ENCODE data around the gene GAB2.
A peak's percentile ranks its signal among the peaks of the same experiment; 100 is the strongest.

GAB2 gene

GRCh38 chr11:78426845-78427244 lies 9.2 kb upstream of the GAB2 start:
- no peak for DNase-seq

GRCh38 chr11:78425399-78426070 lies 7.9 kb upstream of the GAB2 start:
- DNase-seq: no peak

GRCh38 chr11:78424334-78425270 lies 7.0 kb upstream of the GAB2 start:
- no peak for DNase-seq

- no peak for DNase-seq
Observed at GRCh38 chr11:78423241-78423640, 5.6 kb upstream of the GAB2 start.

GRCh38 chr11:78420796-78421209 lies 3.2 kb upstream of the GAB2 start:
- DNase-seq: no peak

- peak; percentile 25 for DNase-seq
Observed at GRCh38 chr11:78420255-78420764, 2.7 kb upstream of the GAB2 start.

GRCh38 chr11:78419327-78419726 lies 1.7 kb upstream of the GAB2 start:
- DNase-seq: no peak

- no peak for DNase-seq
Observed at GRCh38 chr11:78418584-78419211, 1.1 kb upstream of the GAB2 start.

GRCh38 chr11:78417888-78418583 lies 416 bp upstream of the GAB2 start:
- peak; percentile 40 for DNase-seq

GRCh38 chr11:78416285-78417174 lies 1.1 kb downstream of the GAB2 start:
- peak; percentile 51 for DNase-seq

- DNase-seq: no peak
Observed at GRCh38 chr11:78415338-78415737, 2.3 kb downstream of the GAB2 start.

- no peak for DNase-seq
Observed at GRCh38 chr11:78414321-78415051, 3.1 kb downstream of the GAB2 start.

- DNase-seq: no peak
Observed at GRCh38 chr11:78408619-78409018, 9.0 kb downstream of the GAB2 start.

- no peak for DNase-seq
Observed at GRCh38 chr11:78406568-78407196, 10.9 kb downstream of the GAB2 start.

GRCh38 chr11:78405805-78406204 lies 11.8 kb downstream of the GAB2 start:
- DNase-seq: no peak

- DNase-seq: no peak
Observed at GRCh38 chr11:78403781-78404180, 13.8 kb downstream of the GAB2 start.

GRCh38 chr11:78402847-78403246 lies 14.8 kb downstream of the GAB2 start:
- no peak for DNase-seq

- DNase-seq: no peak
Observed at GRCh38 chr11:78400702-78401101, 16.9 kb downstream of the GAB2 start.

- DNase-seq: no peak
Observed at GRCh38 chr11:78400116-78400515, 17.5 kb downstream of the GAB2 start.

- DNase-seq: no peak
Observed at GRCh38 chr11:78399136-78399535, 18.5 kb downstream of the GAB2 start.

GRCh38 chr11:78398715-78399114 lies 18.9 kb downstream of the GAB2 start:
- DNase-seq: no peak

All from NCI-H1694 treated with DMSO at 0.1 percent for 48 hours (cell line).